ENCODE measurements around the gene NAB2. TPM values are rescaled to one million over a fixed set of nuclear protein-coding genes. Genes with fewer than 3 reads are reported as not detected.
A peak's percentile ranks its signal among the peaks of the same experiment; 100 is the strongest.
"Not testable (repeated sequence)": the region's sequence is repeated elsewhere in the genome, so short reads cannot be mapped to it uniquely, and the experiment has no call there.

NAB2 gene
- polyA plus RNA-seq, 1 donor: 37.2 TPM

DNA sequence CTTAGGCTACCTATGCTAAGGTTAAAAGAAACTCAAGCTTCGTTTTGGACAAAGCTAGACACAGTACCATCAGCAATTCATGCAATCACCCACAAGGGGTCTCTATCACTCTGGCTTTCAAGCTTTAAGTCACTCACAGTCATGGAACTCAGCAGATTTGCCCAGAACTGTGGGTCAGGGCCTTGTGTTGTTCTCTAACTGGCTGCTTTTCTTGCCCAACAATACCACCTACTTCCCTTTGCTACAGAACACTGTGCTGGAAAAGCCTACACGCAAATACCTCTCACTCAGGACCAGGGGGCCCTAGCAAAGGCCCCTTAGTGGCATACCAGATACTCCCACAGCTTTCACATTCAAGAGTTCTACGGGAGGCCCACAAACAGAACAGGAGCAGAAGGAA is 19.4 kb upstream of the NAB2 start:
- peak; percentile 77 for DNase-seq

DNA sequence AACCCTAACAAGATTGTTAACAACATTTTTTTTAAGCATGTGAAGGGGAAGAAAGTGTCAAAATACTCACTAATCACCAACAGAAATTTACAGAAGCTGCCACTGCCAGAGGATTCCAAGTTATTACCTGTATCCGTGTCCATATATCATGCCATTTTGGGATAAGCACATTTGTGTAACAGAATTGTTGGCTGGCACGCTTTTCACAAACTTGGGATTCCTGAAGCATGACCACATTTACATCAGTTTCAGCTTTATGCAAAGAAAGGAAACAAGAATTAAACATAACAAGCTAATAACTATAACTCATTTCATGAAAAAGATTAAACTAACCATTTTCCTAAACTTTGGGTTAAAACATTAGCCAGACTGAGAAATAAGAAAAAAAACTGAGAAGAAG is 16.3 kb upstream of the NAB2 start:
- no peak for DNase-seq

DNA sequence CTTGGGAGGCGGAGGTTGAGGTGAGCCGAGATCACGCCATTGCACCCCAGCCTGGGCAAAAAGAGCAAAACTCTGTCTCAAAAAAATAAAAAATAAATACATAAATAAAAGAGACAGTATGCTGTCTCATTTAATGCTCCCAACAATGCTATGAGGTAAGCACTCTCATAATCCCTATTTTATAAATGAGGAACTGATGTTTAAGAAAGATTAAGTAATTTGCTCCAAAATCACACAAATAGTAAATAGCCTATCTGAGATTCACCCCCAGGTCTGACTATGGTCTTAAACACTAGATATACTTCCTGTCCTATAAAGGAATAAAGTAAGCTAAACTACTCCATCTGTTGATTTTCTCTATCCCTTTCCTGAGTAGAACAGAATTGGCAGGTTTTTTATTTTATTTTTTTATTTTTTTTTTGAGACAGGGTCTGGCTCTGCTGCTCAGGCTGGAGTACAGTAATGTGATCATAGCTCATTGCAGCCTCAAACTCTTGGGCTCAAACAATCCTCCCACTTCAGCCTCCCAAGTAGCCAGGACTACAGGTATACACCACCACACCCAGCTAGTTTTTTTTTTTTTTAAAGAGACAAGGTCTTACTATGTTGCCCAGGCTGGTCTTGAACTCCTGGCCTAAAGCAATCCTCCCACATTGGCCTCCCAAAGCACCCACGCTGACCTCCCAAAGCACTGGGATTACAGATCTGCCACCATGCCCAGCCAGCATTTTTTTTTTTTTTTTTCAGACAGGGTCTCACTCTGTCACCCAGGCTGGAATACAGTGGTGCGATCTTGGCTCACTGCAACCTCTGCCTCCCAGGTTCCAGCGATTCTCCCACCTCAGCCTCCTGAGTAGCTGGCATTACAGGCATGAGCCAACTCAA is 15.1 kb upstream of the NAB2 start:
- DNase-seq: not testable (repeated sequence)

DNA sequence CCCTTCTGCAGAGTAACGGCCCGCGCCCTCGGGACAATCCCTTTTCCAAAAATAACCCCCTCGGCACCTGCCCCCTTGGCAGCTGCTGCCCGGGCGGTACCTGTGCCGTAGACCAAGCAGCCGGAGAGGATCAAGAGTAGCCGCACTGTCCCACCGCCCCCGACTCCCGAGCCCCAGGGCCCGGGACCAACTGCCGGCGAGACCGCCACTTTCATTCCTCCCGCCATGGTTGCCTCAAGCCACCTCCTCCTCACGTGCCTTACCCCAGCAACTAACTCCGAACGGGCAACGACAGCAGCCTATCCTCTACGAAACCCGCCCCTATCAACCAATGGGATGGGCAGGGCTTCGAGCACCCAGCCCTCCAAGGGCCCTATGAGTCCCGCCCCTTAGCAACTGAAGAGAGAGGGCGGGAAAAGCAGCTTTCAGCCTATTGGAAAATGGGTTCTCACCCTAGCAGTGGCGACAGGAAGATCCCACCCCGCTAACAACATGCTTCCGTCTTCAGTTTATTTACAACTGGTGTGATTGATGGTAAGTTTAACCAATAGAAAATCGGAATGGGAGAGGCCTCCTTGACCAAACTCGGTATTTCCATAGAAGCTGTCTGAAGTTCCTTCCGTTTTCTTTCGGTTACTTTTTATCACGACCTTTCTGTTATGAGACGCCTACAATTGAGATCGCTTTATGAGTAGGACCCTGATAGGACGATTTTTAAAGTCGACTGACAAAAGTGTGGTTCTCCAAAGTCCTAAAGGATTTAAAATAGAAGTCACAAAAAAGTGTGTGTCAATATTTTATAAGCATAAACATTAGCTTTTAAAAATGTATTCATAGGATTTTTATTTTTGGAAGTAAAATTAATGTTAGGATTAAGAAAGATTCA is 10.2 kb upstream of the NAB2 start, which contains the start of gene NEMP1:
Gene NEMP1, minus strand, starts transcription at position 273 of the 886 bp plus-strand sequence. Its CDS starts 46 bp downstream, at position 227.
- DNase-seq: peak; percentile 98

DNA sequence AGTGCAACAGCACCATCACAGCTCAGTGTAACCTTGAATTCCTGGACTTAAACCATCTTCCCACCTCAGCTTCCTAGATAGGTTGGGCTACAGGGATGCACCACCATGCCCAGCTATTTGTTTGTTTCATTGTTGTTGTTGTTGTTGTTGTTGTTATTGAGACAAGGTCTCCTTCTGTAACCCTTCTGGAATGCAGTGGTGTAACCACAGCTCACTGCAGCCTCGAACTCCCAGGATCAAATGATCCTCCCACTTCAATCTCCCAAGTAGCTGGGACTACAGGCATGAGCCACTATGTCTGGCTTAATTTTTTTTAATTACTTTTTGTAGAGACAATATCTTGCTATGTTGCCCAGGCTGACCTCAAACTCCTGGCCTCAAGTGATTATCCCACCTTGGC is 9.1 kb upstream of the NAB2 start:
- no peak for DNase-seq

DNA sequence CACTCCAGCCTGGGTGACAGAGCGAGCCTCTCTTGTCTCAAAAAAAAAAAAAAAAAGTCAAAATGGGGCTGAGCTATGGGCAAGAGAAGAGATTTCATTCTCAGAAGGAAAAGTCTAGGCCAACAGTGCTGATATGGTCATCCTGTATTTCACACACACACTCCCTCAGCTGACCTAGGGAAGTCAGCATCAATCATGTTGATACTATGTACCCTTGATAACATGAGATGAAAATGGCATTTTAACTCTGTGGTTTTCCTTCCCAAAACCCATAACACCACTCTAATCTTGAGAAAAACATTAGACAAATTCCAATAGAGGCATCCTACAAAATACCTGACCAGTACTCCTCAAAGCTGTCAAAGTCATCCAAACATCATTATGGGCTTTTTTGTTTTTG is 8.1 kb upstream of the NAB2 start:
- DNase-seq: no peak

DNA sequence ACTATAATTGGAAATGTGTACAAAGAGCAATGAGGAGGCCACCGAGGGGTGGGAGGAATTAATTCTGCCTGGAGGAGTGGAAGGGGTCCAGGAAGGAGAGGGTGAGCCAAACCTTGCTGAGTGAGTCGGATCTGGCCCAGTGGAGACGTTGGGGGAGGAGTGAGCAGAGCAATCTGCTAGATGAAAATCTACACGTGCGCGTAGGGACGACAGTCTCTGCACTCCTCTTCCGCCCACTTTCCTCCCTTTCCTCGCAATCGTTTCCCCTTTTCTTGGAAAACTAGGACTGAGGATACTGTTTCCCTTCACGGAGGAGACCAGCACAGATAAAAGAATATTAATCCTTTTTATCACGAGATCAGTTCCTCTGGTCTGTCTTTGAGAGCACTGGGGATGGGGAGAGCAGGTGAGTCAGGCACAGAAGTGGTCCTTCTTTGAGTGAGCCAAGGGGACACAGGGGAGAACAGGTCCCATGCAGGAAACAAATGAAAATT is 2.9 kb upstream of the NAB2 start:
- DNase-seq: peak; percentile 71

DNA sequence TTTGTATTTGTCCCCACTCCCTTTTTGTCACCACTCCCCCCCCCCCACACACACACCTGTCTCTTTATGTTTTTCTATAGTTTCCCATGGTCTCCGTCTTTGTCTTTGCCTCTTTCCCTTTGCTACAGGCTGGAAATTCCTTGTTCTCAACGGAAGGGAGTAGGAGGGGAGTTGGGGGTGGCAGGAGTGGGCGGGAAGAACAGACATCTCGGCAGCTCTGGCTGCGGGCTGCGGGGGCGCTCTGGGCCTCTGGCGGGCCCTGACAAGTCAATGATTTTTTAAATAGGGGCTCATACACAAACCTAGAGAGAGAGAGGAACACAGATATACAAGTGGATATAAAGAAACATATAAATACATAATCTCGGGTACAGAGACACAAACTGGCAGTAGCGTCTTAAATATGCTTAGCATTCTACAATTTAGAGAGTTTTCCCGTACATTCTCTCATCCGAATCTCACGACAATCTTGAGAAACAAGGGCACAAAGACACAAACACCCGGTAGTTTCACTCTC is 2.4 kb upstream of the NAB2 start:
- peak; percentile 75 for DNase-seq

DNA sequence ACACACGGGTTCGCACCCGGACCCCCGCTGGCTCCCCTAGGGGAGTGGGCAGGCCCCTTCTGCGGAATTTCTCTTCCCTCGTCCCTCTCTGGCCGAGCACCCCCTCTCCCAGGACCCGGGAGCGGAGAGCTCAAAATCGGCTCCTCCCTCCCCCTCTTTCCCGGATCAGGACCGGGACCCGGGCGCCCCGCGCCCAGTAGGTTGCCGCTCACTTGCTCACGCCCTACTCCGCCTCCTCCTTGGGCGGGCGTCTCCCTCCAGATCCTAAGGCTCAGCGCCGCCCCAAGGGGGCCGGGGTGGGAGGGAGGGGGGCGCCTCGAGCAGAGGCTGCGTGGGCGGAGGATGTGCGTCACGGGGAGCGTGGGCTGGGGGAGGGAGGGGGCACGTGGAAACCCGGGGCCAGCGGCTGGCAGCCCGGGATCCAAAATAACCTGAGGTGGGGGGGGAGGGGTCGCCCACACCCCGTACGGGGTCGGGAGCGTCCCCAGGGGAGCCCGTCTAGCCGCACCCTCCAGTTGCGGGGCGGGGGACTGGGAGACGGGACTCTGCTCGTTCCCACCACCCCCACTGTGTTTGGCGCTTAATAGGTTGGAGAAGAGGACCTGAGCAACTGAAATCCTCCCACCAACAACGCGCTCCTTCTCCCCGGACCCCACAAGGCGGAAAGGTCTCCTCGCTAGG is 1.8 kb upstream of the NAB2 start:
- DNase-seq: peak; percentile 84

DNA sequence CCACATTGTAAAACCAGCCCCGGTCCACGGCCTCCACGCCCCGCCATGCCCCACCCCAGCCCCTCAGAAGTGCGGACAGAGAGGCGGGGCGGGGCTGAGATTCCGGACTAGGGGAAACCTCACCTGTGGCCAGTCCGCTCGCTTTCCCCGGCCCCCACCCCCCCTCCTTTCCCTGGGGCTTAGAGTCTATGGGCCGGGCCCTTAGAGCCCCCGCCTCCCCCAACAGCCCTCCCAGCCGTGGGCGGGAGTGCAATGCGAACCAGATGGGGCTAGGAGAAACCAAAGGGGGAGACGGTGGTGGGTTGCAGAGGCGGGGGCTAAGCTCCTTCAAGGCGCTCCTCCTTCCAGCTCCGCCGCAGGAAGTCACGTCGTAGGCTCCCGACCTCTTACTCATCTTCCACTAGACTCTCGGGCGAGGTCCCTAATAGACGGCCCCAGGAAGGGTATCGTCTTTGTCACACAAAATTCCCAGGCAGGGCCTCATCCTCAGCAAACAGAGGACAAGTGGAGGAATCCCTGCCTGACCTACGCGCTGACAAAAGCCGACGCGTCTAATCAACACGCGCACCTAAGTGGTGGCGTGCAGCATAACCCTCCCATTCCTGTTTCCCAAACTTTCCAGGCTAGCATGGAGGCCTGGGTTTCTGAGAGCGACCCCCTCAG is 1.1 kb upstream of the NAB2 start:
- DNase-seq: peak; percentile 91

DNA sequence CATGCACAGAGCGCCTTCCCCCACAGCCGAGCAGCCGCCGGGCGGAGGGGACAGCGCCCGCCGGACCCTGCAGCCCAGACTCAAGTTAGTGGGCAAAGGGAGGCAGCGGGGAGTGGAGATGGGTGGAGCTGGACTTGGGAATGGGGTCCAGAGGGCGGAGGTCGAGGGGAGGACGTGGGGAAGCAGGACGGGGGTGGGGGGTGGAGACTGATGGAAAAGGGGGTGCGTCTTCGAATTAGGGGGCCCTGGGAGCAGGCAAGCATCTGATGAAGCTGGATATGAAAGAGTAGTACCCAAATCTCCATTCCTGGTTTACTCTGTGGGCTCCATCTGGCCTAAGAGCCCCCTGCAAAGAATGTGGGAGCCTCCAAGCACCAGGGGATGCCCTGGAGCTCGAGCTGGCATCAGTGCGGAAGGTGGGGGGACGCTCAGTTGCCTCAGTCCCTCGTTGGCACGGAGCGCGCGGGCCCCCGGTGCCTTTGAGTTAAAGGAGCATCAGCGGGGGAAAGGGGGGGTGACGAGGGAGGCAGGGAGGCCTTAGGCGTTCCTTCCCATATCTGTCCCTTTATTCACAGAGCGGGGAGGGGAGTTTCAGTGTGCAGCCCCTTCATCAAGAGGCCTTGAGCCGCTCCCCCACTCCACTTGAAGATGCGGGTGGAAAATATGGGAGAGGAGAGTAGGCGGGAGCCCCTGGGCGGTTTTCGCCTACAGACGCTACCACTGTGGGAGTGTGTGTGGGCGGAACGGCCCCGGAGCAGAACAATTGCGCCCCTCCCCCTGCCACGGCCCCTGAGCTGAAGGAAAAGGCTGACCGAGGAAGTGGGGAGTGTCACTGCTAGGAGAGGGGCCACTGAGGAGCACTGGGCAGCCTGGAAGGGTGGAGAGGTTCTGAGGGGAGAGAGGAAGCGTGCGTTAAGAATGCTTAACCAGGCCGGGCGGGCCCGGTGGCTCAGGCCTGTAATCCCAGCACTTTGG is 644 bp downstream of the NAB2 start:
- DNase-seq: peak; percentile 75

DNA sequence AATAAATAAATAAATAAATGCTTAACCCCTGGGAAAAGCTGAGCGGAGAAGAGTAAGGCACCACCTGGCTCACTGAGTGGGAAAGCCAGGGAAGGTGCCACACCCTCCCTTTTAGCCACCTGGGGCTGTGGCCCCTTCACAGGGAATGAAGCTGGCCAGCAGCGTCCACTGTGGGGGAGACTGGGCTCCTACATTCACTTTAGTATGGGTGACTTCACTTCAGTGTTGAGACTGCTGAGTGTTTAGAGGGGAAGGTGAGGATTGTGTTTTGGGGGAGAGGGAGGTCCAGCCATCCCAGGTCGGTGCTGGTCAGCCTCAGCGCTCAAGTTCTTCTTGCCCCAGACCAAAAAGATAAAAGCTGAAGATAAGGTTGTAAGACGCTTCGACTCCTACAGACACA is 1.6 kb downstream of the NAB2 start:
- no peak for DNase-seq

DNA sequence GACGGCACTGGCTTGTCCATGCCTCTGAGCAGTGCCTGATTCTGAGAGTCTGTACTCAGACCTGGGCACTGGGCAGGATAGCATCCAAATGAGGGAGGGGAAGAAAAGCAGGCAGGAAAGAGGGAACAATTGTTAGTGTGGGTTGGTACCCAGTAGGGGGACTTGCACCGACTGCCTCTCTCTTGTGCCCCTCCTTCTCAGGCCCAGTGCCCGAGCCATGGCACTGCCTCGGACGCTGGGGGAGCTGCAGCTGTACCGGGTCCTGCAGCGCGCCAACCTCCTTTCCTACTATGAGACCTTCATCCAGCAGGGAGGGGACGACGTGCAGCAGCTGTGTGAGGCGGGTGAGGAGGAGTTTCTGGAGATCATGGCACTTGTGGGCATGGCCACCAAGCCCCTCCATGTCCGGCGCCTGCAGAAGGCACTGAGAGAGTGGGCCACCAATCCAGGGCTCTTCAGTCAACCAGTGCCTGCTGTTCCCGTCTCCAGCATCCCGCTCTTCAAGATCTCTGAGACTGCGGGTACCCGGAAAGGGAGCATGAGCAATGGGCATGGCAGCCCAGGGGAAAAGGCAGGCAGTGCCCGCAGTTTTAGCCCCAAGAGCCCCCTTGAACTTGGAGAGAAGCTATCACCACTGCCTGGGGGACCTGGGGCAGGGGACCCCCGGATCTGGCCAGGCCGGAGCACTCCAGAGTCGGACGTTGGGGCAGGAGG is 2.2 kb downstream of the NAB2 start:
- DNase-seq: no peak

DNA sequence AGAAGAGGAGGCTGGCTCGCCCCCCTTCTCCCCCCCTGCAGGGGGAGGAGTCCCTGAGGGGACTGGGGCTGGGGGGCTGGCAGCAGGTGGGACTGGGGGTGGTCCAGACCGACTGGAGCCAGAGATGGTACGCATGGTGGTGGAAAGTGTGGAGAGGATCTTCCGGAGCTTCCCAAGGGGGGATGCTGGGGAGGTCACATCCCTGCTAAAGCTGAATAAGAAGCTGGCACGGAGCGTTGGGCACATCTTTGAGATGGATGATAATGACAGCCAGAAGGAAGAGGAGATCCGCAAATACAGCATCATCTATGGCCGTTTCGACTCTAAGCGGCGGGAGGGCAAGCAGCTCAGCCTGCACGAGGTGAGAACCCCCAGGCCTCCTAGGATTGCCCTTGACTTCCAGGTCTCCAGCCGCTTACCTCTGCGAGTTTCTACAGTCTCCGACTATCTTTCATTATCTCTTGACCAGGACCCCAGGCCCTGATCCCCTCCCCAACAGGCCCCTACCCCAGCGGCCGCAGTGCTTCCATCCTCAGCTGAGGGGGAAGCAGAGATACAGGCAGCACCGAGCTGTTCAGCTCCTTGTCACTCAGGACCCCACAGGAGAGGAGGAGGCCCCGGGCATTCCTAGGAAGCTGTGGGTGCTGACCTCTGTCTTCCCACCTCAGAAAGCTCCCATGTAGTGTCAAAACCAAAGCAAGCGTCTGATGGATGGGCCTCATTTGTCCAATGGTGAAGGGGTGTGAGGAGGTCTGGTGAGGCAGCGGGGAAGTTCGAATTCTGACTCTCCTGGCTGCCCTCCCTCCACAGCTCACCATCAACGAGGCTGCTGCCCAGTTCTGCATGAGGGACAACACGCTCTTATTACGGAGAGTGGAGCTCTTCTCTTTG is 3.0 kb downstream of the NAB2 start:
- DNase-seq: no peak

DNA sequence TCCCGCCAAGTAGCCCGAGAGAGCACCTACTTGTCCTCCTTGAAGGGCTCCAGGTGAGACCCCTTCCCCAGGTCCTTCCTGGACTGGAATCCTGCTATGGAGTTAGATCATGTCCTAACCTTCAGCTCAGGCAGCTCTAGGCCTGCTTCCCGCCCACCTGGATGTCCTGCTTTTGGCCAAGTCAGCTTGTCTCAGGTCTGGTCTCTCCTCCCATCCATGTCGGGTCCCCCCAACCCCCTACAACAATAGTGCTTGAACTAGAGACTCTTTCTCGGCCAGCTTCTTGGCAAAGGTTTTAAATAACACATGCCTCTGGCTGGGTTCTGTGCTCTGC is 3.6 kb downstream of the NAB2 start:
- DNase-seq: no peak

DNA sequence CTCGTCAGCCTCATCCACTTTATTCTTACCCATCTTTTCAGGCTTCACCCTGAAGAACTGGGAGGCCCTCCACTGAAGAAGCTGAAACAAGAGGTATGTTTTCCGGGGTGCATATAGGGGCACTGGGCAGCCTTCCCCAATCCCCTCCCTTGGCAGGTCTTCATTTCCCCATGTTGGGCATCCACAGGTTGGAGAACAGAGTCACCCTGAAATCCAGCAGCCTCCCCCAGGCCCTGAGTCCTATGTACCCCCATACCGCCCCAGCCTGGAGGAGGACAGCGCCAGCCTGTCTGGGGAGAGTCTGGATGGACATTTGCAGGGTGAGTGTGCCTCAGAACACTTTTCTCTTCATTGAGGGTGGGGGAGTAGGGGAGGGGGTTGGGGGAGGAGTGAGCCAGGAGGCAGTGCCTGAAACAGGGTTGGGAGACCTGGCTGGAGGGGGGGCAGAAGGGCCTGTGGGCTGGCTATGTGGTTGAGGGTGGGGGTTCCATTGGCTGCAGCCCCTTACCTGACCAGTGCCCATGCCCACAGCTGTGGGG is 4.0 kb downstream of the NAB2 start:
- DNase-seq: no peak

DNA sequence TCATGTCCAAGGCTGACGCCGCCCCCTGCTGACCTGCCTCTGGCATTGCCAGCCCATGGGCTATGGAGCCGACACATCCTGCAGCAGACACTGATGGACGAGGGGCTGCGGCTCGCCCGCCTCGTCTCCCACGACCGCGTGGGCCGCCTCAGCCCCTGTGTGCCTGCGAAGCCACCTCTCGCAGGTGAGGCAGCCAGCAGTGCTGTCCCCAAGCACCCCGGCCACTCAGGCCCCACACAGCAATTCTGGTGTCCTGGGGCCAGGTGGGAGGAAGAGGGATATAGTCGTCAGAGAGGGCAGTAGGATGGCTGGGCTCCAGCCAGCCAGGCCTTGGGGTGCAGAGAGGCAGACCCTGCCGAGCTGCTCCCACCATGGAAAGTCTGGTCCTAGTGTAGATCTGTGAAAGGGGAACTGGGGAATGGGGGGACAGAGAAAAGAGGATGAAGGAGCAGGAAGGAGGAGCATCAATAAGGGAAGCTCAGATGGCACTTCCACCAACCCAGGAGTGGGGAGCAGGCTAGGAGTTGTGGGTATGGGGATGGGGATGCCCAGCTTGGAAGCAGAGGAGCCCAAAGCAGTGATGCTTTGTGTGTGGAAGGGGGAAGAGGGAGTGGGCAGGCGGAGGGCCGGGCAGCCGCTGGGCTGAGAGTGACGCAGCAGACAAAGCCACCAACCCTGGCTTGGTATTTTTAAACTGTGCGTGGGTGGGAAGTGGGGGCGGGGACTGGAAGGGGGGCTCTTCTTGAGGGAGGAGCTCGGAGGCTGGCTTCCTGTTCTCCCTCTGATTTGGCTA is 4.7 kb downstream of the NAB2 start:
- DNase-seq: peak; percentile 68
